NCI-H524 treated with DMSO at 0.1 percent for 48 hours (cell line): ENCODE measurements around the gene ZNF81.
"Not testable (repeated sequence)": the region's sequence is repeated elsewhere in the genome, so short reads cannot be mapped to it uniquely, and the experiment has no call there.

Experiments used
- DNase-seq: peaks from one replicate; lab custom pipeline; 2025; lab: John Stamatoyannopoulos, UW

The ZNF81 gene

GRCh38 chrX:47936224-47936939 is 99.7 kb downstream of the ZNF81 start:
- no peak for DNase-seq

GRCh38 chrX:47936940-47937317 is 100.2 kb downstream of the ZNF81 start:
- DNase-seq, result no peak

DNA sequence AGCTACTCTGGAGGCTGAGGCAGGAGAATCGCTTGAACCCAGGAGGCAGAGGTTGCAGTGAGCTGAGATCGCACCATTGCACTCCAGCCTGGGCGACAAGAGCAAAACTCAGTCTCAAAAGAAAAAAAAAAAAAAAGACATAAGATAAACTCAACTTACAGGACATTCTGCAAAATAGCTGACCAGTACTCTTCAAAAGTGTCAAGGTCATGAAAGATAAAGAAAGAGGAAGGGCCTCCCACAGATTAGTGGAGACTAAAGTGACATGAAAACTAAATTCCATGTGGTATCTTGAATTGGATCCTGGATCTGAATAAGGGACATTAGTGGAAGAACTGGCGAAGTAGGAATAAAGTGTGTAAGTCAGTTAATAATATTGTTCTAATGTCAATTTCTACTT is 103.7 kb downstream of the ZNF81 start:
- DNase-seq, result no peak

- no peak for DNase-seq
These were observed 104.7 kb downstream of the ZNF81 start for GRCh38 chrX:47941423-47941822.

GRCh38 chrX:47955295-47955694 is 118.6 kb downstream of the ZNF81 start:
- not testable (repeated sequence) for DNase-seq

DNA sequence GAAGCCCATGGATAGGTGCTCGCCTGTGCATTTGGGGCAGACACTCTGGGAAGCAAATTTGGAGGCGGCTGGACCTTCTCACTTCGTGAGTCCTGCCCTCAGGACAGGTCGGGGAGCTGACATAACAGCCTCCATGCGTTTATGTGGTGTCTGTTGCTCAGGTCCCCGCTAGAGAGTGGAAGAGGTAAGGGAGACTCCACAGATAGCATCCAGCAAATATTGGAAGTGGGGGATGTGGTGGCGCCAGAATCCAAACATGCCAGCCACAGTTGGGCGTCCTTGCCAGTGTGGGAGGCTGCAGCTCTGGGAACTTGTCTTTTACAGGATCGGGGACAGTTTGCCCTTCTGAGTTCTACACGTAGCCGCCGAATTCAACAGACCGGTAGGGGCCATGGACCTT is 119.3 kb downstream of the ZNF81 start:
- no peak for DNase-seq

- DNase-seq, result not testable (repeated sequence)
These were observed 121.5 kb downstream of the ZNF81 start for GRCh38 chrX:47958206-47958605.

DNA sequence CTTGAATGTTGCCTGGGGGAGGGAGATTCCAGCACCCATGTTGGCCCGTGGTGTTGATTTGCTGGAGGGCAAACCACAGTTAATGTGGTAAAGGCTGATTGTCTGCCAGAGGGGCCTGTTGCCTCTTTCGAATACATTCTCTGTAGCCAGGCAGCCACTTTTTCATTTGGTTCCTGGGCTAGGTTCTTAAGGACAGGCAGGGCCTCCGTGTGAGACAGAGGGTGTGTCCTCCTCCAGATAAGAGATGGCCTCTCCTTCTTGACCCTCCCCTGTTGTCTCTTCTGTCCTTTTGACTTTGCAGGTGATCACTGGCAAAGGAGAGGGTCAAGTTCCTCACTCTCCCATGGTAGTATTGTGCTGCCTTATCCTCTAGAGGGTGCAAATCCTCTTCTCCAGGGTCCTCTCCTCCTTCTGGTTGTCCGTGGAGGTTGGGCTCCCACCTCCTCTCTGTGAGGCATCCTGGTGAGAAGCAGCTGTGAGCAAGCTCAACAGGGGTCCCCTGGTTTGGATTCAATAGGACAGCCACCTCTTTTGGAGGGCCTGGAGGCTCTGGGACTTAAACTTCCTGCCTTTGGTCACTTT is 122.2 kb downstream of the ZNF81 start:
- no peak for DNase-seq

DNA sequence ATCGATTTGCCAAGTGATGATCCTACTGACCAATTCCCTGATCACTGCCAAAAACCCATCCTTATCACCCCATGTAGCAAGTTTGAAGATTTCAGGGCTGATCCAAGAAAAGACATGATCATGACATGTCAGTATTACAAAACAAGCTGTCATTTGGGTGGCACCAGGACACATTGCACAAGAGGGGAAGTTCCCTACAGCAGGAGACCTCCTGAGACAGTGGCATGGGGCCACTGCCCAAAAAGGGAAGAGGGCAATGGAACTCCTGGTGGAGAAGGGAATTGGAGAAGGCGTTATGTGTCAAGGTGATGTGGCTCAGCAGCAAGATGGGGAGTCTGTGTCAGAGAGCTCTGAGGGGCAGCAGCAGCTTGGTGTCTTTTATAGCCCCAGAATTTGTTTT is 123.7 kb downstream of the ZNF81 start:
- no peak for DNase-seq

DNA sequence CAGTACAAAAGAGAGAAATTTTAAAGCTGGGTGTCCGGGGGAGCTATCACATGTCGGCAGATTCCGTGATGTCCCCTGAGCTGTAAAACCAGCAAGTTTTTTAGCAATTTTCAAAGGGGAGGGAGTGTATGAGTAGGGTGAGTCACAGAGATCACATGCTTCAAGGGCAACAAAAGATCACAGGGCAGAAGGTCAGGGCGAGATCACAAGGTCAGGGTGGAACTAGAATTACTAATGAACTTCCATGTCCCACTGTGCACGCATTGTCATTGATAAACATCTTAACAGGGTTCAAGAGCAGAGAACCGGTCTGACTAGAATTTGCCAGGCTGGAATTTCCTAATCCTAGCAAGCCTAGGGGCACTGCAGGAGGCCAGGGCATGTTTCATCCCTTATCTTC is 125.1 kb downstream of the ZNF81 start:
- not testable (repeated sequence) for DNase-seq

DNA sequence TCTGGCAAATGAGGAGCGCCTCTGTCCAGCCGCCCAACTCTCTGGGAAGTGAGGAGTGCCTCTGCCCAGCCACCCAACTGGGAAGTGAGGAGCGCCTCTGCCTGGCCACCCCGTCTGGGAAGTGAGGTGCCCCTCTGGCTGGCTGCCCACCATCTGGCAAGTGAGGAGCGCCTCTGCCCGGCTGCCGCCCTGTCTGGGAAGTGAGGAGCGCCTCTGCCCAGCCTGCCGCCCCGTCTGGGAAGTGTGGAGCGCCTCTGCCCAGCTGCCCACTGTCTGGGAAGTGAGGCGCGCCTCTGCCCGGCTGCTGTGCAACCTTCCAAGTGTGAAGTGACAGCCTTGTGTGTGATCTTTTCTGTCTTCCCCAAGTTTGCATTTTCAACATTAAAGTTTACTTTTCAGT is 128.8 kb downstream of the ZNF81 start:
- DNase-seq, result not testable (repeated sequence)
